Omental fat pad (tissue), 4 donors: ENCODE measurements around the gene ALG1. TPM values are rescaled to one million over a fixed set of nuclear protein-coding genes. Genes with fewer than 3 reads are reported as not detected.

Source experiments
- ATAC-seq: fragments of 150-250 bp; one replicate; pipeline ENCODE4 v1.9.1; 2016; ENCODE audit warnings: mild to moderate bottlenecking, moderate library complexity; ENCODE audit not compliant: low FRiP score
- DNase-seq: peaks from one replicate; pipeline ENCODE4 v3.0.0-alpha.2; 2019; ENCODE audit warnings: low spot score
- CTCF ChIP-seq, 3 donors: fragments of 450-650 bp; IDR thresholded peaks; one replicate each; pipeline ENCODE4 v1.5.1; 2016 to 2017; ENCODE audit warnings: antibody characterized with exemption in 3 of 3, mild to moderate bottlenecking in 3 of 3, moderate library complexity in 2 of 3
- total RNA-seq, 4 donors: library from RNA; depleted of rRNA; stranded (reverse); fragments of >200 nt; gene quantifications; one replicate each; pipeline ENCODE4 v1.1.0, GENCODE V29; 2016

ALG1 gene
- total RNA-seq, 4 donors from 2014 or later: 16.9 to 19.5 (median 18.0) TPM

GRCh38 chr16:5028950-5029475 lies 42.6 kb upstream of the ALG1 start:
- ATAC-seq (no peak), DNase-seq (no peak)
- TF ChIP-seq CTCF (IDR thresholded peaks at IDR 0.05): no peak

- ATAC-seq: no peak
- no peak for TF ChIP-seq CTCF (IDR thresholded peaks at IDR 0.05)
- no peak for DNase-seq
These were observed 41.3 kb upstream of the ALG1 start for GRCh38 chr16:5030251-5030870.

- ATAC-seq (no peak), DNase-seq (no peak)
- no peak for TF ChIP-seq CTCF (IDR thresholded peaks at IDR 0.05)
These were observed 40.0 kb upstream of the ALG1 start for GRCh38 chr16:5031601-5032000.

- no peak for TF ChIP-seq CTCF (IDR thresholded peaks at IDR 0.05)
- DNase-seq (no peak), ATAC-seq (no peak)
These were observed 38.9 kb upstream of the ALG1 start for GRCh38 chr16:5032748-5033167.

- TF ChIP-seq CTCF (IDR thresholded peaks at IDR 0.05): no peak
- ATAC-seq: peak; percentile 79
These were observed 38.1 kb upstream of the ALG1 start, which contains the start of gene NAGPA for GRCh38 chr16:5033256-5034166. NAGPA (minus strand) TSS chr16:5033935; CDS start chr16:5033914, 21 bp downstream.

GRCh38 chr16:5034167-5034523 lies 37.5 kb upstream of the ALG1 start:
- no peak for TF ChIP-seq CTCF (IDR thresholded peaks at IDR 0.05)
- no peak for DNase-seq
- ATAC-seq: no peak

More at GRCh38 chr16:5033256-5034166, 38.1 kb upstream of the ALG1 start, which contains the start of gene NAGPA:
- DNase-seq: peak; percentile 92
